H1 (cell line): ENCODE data around the gene GTF2F2. TPM values are rescaled to one million over a fixed set of nuclear protein-coding genes. Genes with fewer than 3 reads are reported as not detected.

Source experiments
- CTCF ChIA-PET: fragments of 300-600 bp; sonication (Branson Sonifier 250); formaldehyde crosslinking; loops from one replicate; lab custom pipeline; 2021; ENCODE audit not compliant: partially characterized antibody; lab: Charles Lee
- POLR2A ChIA-PET: fragments of 300-600 bp; sonication (Branson Sonifier 250); formaldehyde crosslinking; loops from one replicate; lab custom pipeline; 2021; ENCODE audit warnings: inconsistent platforms; ENCODE audit not compliant: partially characterized antibody; lab: Charles Lee
- DNase-seq, 2 experiments: peaks; one replicate each; pipeline versions ENCODE4 v3.0.0 to v3.0.0-alpha.2; 2010 to 2022; ENCODE audit warnings: low spot score in 2 of 2, low read depth in 1 of 2, mixed read lengths in 1 of 2
- FAIRE-seq: peaks from 2 replicates; lab custom pipeline; 2011; peaks lifted over from hg19 to GRCh38; lab: Jason Lieb, UNC
- H2AFZ ChIP-seq: 2 replicates; pipeline ENCODE4 v1.8.1; 2012; ENCODE audit warnings: low read length, inconsistent platforms
- H2AK5ac ChIP-seq: 2 replicates; pipeline ENCODE4 v1.6.1; 2013; ENCODE audit warnings: low read depth, low read length
- H2BK120ac ChIP-seq: replicated peaks from 2 replicates; pipeline ENCODE3; 2013; ENCODE audit warnings: low read depth, low read length, inconsistent platforms
- H2BK12ac ChIP-seq: 2 replicates; pipeline ENCODE4 v1.6.1; 2013; ENCODE audit warnings: low read depth, low read length
- H2BK15ac ChIP-seq: 2 replicates; pipeline ENCODE4 v1.6.1; 2013; ENCODE audit warnings: low read length
- H2BK20ac ChIP-seq: 2 replicates; pipeline ENCODE4 v1.6.1; 2013; ENCODE audit warnings: low read length
- H2BK5ac ChIP-seq: 2 replicates; pipeline ENCODE4 v1.6.1; 2013; ENCODE audit warnings: low read depth, low read length
- H3K14ac ChIP-seq: 2 replicates; pipeline ENCODE4 v1.6.1; 2013; ENCODE audit warnings: inconsistent platforms; ENCODE audit not compliant: insufficient read length
- H3K18ac ChIP-seq: 2 replicates; pipeline ENCODE4 v1.6.1; 2013; ENCODE audit warnings: low read length; ENCODE audit errors: extremely low read depth
- H3K23ac ChIP-seq: 2 replicates; pipeline ENCODE4 v1.6.1; 2013; ENCODE audit warnings: inconsistent platforms; ENCODE audit not compliant: insufficient read length
- H3K23me2 ChIP-seq: 2 replicates; pipeline ENCODE4 v1.6.1; 2013; ENCODE audit warnings: low read depth, low read length
- H3K27ac ChIP-seq: 2 replicates; pipeline ENCODE4 v1.6.1; 2011; ENCODE audit warnings: low read depth, low read length, inconsistent platforms
- H3K27me3 ChIP-seq, 4 experiments: replicated peaks in 1 of 4; 1 replicate in 1 of 4; 2 replicates in 3 of 4; pipeline versions ENCODE4 v1.6.1 to v1.8.1; 2011 to 2013; ENCODE audit warnings: low read length in 3 of 4, mild to moderate bottlenecking in 3 of 4, inconsistent platforms in 2 of 4, mixed read lengths in 2 of 4, moderate library complexity in 1 of 4; ENCODE audit not compliant: control insufficient read depth in 3 of 4, insufficient read depth in 3 of 4; ENCODE audit errors: extremely low read depth in 1 of 4
- H3K36me3 ChIP-seq, 4 experiments: 2 replicates each; pipeline versions ENCODE4 v1.6.1 to v1.8.1; 2011 to 2013; ENCODE audit warnings: mild to moderate bottlenecking in 4 of 4, low read length in 3 of 4, moderate library complexity in 2 of 4, control low read depth in 1 of 4, inconsistent platforms in 1 of 4; ENCODE audit not compliant: insufficient read depth in 4 of 4, control insufficient read depth in 2 of 4
- H3K4ac ChIP-seq: replicated peaks from 2 replicates; pipeline ENCODE3; 2013; ENCODE audit warnings: low read length, low read depth, mixed read lengths, inconsistent platforms; ENCODE audit not compliant: insufficient read length
- H3K4me1 ChIP-seq, 4 experiments: replicated peaks in 1 of 4; 1 replicate in 1 of 4; 2 replicates in 3 of 4; pipeline versions ENCODE4 v1.6.1 to v1.8.1; 2011 to 2013; ENCODE audit warnings: low read length in 3 of 4, inconsistent platforms in 2 of 4, mixed read lengths in 1 of 4; ENCODE audit not compliant: insufficient read depth in 4 of 4, control insufficient read depth in 3 of 4
- H3K4me2 ChIP-seq, 2 experiments: 2 replicates each; pipeline versions ENCODE4 v1.6.1 to v1.8.1; 2011 to 2013; ENCODE audit warnings: low read depth in 2 of 2, low read length in 2 of 2, control low read depth in 1 of 2, inconsistent platforms in 1 of 2, mild to moderate bottlenecking in 1 of 2; ENCODE audit not compliant: insufficient read depth in 1 of 2
- H3K4me3 ChIP-seq, 4 experiments: fragments of 200-600, 300-600 bp in 1 of 4; sonication (generic), shearing (Covaris generic), sonication (Bioruptor Twin) in 1 of 4; 2 replicates each; pipeline versions ENCODE4 v1.5.1 to v1.8.1; 2011 to 2016; ENCODE audit warnings: low read length in 4 of 4, low read depth in 3 of 4, control low read depth in 2 of 4, inconsistent platforms in 2 of 4, mild to moderate bottlenecking in 2 of 4, mixed read lengths in 1 of 4, moderate library complexity in 1 of 4; ENCODE audit not compliant: insufficient read depth in 2 of 4; ENCODE audit errors: extremely low read depth in 1 of 4
- H3K56ac ChIP-seq: replicated peaks from 2 replicates; pipeline ENCODE3; 2013; ENCODE audit warnings: low read depth, mild to moderate bottlenecking, mixed read lengths, low read length, inconsistent platforms; ENCODE audit not compliant: insufficient read length
- H3K79me1 ChIP-seq: 2 replicates; pipeline ENCODE4 v1.6.1; 2013; ENCODE audit warnings: low read depth, low read length, control low read depth
- H3K79me2 ChIP-seq, 2 experiments: 2 replicates each; pipeline versions ENCODE4 v1.6.1 to v1.8.1; 2012 to 2013; ENCODE audit warnings: low read length in 2 of 2, mild to moderate bottlenecking in 2 of 2, inconsistent platforms in 1 of 2; ENCODE audit not compliant: insufficient read depth in 2 of 2, control insufficient read depth in 1 of 2
- H3K9ac ChIP-seq, 4 experiments: replicated peaks in 1 of 4; 1 replicate in 1 of 4; 2 replicates in 3 of 4; pipeline versions ENCODE4 v1.6.1 to v1.8.1; 2011 to 2013; ENCODE audit warnings: low read depth in 3 of 4, low read length in 3 of 4, control low read depth in 2 of 4, mild to moderate bottlenecking in 2 of 4, moderate library complexity in 2 of 4, inconsistent platforms in 1 of 4; ENCODE audit errors: extremely low read depth in 1 of 4
- H3K9me3 ChIP-seq, 2 experiments: 2 replicates each; pipeline versions ENCODE4 v1.6.1 to v1.8.1; 2012 to 2013; ENCODE audit warnings: mild to moderate bottlenecking in 2 of 2, moderate library complexity in 2 of 2, control low read depth in 1 of 2, inconsistent platforms in 1 of 2, low read depth in 1 of 2, low read length in 1 of 2, mixed read lengths in 1 of 2; ENCODE audit not compliant: insufficient read depth in 2 of 2
- H4K20me1 ChIP-seq, 2 experiments: replicated peaks in 1 of 2; 2 replicates each; pipeline versions ENCODE3 to v1.8.1; 2011 to 2013; ENCODE audit warnings: inconsistent platforms in 2 of 2, low read length in 2 of 2, mild to moderate bottlenecking in 1 of 2; ENCODE audit not compliant: insufficient read depth in 2 of 2, control insufficient read depth in 1 of 2
- H4K5ac ChIP-seq: 2 replicates; pipeline ENCODE4 v1.6.1; 2013; ENCODE audit warnings: low read length, low read depth, mixed read lengths, inconsistent platforms; ENCODE audit not compliant: insufficient read length
- H4K8ac ChIP-seq: 2 replicates; pipeline ENCODE4 v1.8.0; 2013; ENCODE audit warnings: mild to moderate bottlenecking, moderate library complexity, low read length, inconsistent platforms; ENCODE audit not compliant: insufficient read depth; ENCODE audit errors: extremely low read depth
- H4K91ac ChIP-seq: replicated peaks from 2 replicates; pipeline ENCODE3; 2013; ENCODE audit warnings: low read length, mixed read lengths, inconsistent platforms; ENCODE audit not compliant: insufficient read length
- BACH1 ChIP-seq: IDR thresholded peaks from 2 replicates; pipeline ENCODE4 v1.6.1; 2012; ENCODE audit warnings: low read length, improper control_type of control experiment
- CREB1 ChIP-seq: IDR thresholded peaks from 2 replicates; pipeline ENCODE4 v1.6.1; 2012; ENCODE audit warnings: inconsistent platforms
- GABPA ChIP-seq: IDR thresholded peaks from 2 replicates; pipeline ENCODE4 v1.6.1; 2011; ENCODE audit warnings: mild to moderate bottlenecking, low read length, moderate library complexity, borderline replicate concordance; ENCODE audit not compliant: insufficient read depth
- JUN ChIP-seq: IDR thresholded peaks from 2 replicates; pipeline ENCODE4 v1.6.1; 2011; ENCODE audit warnings: low read depth, mild to moderate bottlenecking, improper control_type of control experiment, low read length
- POLR2AphosphoS5 ChIP-seq: IDR thresholded peaks from 2 replicates; pipeline ENCODE4 v1.6.1; 2011; ENCODE audit warnings: low read depth, low read length
- RXRA ChIP-seq: IDR thresholded peaks from 2 replicates; pipeline ENCODE4 v1.6.1; 2011; ENCODE audit warnings: low read depth, mild to moderate bottlenecking, low read length, moderate library complexity; ENCODE audit not compliant: insufficient read depth
- SIX5 ChIP-seq: IDR thresholded peaks from 2 replicates; pipeline ENCODE4 v1.6.1; 2011; ENCODE audit warnings: mild to moderate bottlenecking, low read depth, low read length
- SUZ12 ChIP-seq: fragments of 200-600 bp; sonication (generic); IDR thresholded peaks from 2 replicates; pipeline ENCODE4 v1.6.1; 2012; ENCODE audit warnings: mild to moderate bottlenecking, inconsistent platforms, low read length, moderate library complexity, mixed read lengths
- WGBS, 2 experiments: shearing (Covaris generic) in 1 of 2; methylation state at CpG; one replicate each; pipeline versions ENCODE4 v1.1.6 to v1.1.7; 2013 to 2015; ENCODE audit warnings: low lambda C conversion rate in 2 of 2, mixed read lengths in 2 of 2, inconsistent platforms in 1 of 2, low coverage in 1 of 2, missing lambda C conversion rate in 1 of 2; ENCODE audit not compliant: insufficient replicate concordance in 2 of 2, insufficient coverage in 1 of 2, insufficient read length in 1 of 2; ENCODE audit errors: extremely low coverage in 1 of 2, missing lambda C conversion rate in 1 of 2; 5-methylcytosine and 5-hydroxymethylcytosine counted together
- polyA plus RNA-seq, 7 experiments: library from polyadenylated mRNA; depleted of rRNA in 3 of 7; stranded (reverse) in 5 of 7; unstranded in 2 of 7; fragments of >200 nt in 5 of 7; fragments of 200-250 nt in 2 of 7; gene quantifications; 1 replicate in 5 of 7; 2 replicates in 1 of 7; 4 replicates in 1 of 7; pipeline versions ENCODE4 v1.2.1 to v1.2.3, GENCODE V29; 2011 to 2013; ENCODE audit warnings: missing spikeins in 2 of 7, mixed read lengths in 2 of 7
- total RNA-seq: library from RNA; stranded (reverse); fragmentation: NEBNext Ultra II Directional; extraction: Animal tissue kit (Norgen Biotek cat#: 25700); gene quantifications from 2 replicates; pipeline ENCODE4 v1.2.1, GENCODE V29; 2021
- TF ChIP-seq, protein P1 (sequence below): IDR thresholded peaks from 2 replicates; pipeline ENCODE4 v1.6.1; 2012; ENCODE audit warnings: low read length, inconsistent platforms

The GTF2F2 gene
- total and polyA plus RNA-seq, 2 of the 8 experiments (the other 6 are each of a cell fraction or from before 2014, with no cell fraction given): 10.8 to 31.1 TPM

DNA sequence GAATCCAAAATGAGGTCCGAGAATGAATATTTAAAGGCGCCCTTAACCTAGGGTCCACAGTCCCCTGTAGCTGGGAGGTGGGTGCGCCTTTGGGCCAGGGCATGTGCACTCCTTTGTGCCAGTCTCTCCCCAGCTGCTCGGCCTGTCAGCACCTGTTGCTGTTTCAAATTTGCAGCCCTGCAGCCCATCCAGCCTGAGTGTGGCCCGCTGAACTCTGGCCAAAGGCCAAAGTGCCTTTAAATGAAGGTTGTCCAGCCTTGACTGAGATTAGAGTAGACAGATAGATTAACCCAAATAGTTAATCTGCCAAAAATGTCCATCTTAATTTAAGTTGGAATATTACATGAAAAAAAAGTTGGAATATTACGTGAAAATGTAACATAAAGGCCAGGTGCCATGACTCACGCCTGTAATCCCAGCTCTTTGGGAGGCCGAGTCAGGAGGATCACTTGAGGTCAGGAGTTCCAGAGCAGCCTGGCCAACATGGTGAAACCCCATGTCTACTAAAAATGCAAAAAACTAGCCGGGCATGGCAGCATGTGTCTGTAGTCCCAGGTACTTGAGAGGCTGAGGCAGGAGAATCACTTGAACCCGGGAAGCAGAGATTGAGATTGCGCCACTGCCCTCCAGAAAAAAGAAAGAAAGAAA, 195.3 kb downstream of the GTF2F2 start:
- 92% methylated on average over 11 of the region's 11 CpGs; no CpG with 5 or more reads in 1 of the 2 experiments for WGBS, 2 experiments

More for the DNA sequence above, 195.3 kb downstream of the GTF2F2 start:
- no peak for DNase-seq
- H4K91ac ChIP-seq: no peak overlapping the region
- no peak overlapping the region for H3K4ac ChIP-seq
- no peak overlapping the region for H3K56ac ChIP-seq
- no peaks in the 10 kb centered on the region for H3K9me3 ChIP-seq
- H4K8ac ChIP-seq: no peak overlapping the region
- peaks cover 0 to 7% (median 2%) of the 10 kb centered on the region in 4 experiments; a peak in 5 of 7 replicates for H3K4me1 ChIP-seq
- no peaks in the 10 kb centered on the region for H3K36me3 ChIP-seq
- H3K27me3 ChIP-seq: no peaks in the 10 kb centered on the region
- no peak overlapping the region for H2BK120ac ChIP-seq
- no peak overlapping the region for H2AK5ac ChIP-seq
- TF ChIP-seq POLR2AphosphoS5 (no peak), BACH1 (no peak), SUZ12 (no peak), SIX5 (no peak), GABPA (no peak), JUN (no peak), RXRA (no peak), CREB1 (no peak)
- TF ChIP-seq, protein P1, sequence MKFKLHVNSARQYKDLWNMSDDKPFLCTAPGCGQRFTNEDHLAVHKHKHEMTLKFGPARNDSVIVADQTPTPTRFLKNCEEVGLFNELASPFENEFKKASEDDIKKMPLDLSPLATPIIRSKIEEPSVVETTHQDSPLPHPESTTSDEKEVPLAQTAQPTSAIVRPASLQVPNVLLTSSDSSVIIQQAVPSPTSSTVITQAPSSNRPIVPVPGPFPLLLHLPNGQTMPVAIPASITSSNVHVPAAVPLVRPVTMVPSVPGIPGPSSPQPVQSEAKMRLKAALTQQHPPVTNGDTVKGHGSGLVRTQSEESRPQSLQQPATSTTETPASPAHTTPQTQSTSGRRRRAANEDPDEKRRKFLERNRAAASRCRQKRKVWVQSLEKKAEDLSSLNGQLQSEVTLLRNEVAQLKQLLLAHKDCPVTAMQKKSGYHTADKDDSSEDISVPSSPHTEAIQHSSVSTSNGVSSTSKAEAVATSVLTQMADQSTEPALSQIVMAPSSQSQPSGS: no peak
- TF ChIP-seq, all 59 proteins: peak for 0
- Histone ChIP-seq H3K4me2 (no peak overlapping the region), H3K27ac (no peak overlapping the region), H2BK5ac (no peak overlapping the region), H3K14ac (no peak overlapping the region), H3K18ac (no peak overlapping the region), H2BK12ac (0 out of 2 replicates have a peak overlapping the region, but pooled peaks have one; percentile 27), H3K79me1 (no peaks in the 10 kb centered on the region), H3K23me2 (peaks cover 9% of the 10 kb centered on the region; the same call in 1 of the 2 replicates), H2AFZ (no peak overlapping the region), H2BK15ac (no peak overlapping the region), H3K9ac (no peak overlapping the region), H4K5ac (no peak overlapping the region), H3K4me3 (no peak overlapping the region), H3K79me2 (no peaks in the 10 kb centered on the region; a peak in 1 of 4 replicates), H4K20me1 (no peaks in the 10 kb centered on the region), H2BK20ac (0 out of 2 replicates have a peak overlapping the region, but pooled peaks have one; percentile 32), H3K23ac (no peak overlapping the region)
- ChIA-PET POLR2A (interaction anchor here (0.8 to 17.8 kb wide), 5 partner anchors 9 to 26 kb away, joined by 3 to 319 read pairs (median 5); partner anchors contain the start of gene TPT1), CTCF (interaction anchor here (1.1 to 1.5 kb wide), 2 partner anchors 10 to 269 kb away, joined by 4 to 6 read pairs; no protein-coding TSS in a partner anchor)
- FAIRE-seq: no peak
